GM12864 (cell line): ENCODE results near the gene KRTAP10-1.
A peak's percentile ranks its signal among the peaks of the same experiment; 100 is the strongest.
"Not testable (repeated sequence)": the region's sequence is repeated elsewhere in the genome, so short reads cannot be mapped to it uniquely, and the experiment has no call there.

ENCODE experiments used
- DNase-seq: peaks from one replicate; pipeline ENCODE4 v3.0.0-alpha.2; 2011; ENCODE audit warnings: low read depth
- H3K4me3 ChIP-seq: 2 replicates; pipeline ENCODE4 v1.5.1; 2011; ENCODE audit warnings: mild to moderate bottlenecking, low read depth, low read length, control low read depth
- CTCF ChIP-seq: IDR thresholded peaks from 2 replicates; pipeline ENCODE4 v1.5.1; 2011; ENCODE audit warnings: low read depth, mild to moderate bottlenecking, moderate library complexity, low read length, control low read depth, inconsistent platforms; ENCODE audit errors: missing control alignments

The KRTAP10-1 gene

GRCh38 chr21:44558695-44559094, 18.7 kb upstream of the KRTAP10-1 start, which contains the start of gene KRTAP10-3:
KRTAP10-3 (minus strand) TSS chr21:44558795; CDS start chr21:44558715, 80 bp downstream.
- DNase-seq: no peak
- H3K4me3 ChIP-seq: no peak within 1 kb of the TSS
- no peak for TF ChIP-seq CTCF

- DNase-seq, H3K4me3 ChIP-seq: not testable (repeated sequence)
These were observed 18.3 kb upstream of the KRTAP10-1 start for GRCh38 chr21:44558329-44558675.

GRCh38 chr21:44557491-44558328, 17.7 kb upstream of the KRTAP10-1 start:
- no peak for TF ChIP-seq CTCF

GRCh38 chr21:44556879-44557278, 16.9 kb upstream of the KRTAP10-1 start:
- peak; percentile 2 for DNase-seq
- H3K4me3 ChIP-seq: no peak overlapping the region
- TF ChIP-seq CTCF: no peak

More at GRCh38 chr21:44557491-44558328, 17.7 kb upstream of the KRTAP10-1 start:
- no peak for DNase-seq
- H3K4me3 ChIP-seq: no peak overlapping the region

- DNase-seq: no peak
- no peak for TF ChIP-seq CTCF
- H3K4me3 ChIP-seq: no peak overlapping the region
These were observed 15.3 kb upstream of the KRTAP10-1 start for GRCh38 chr21:44555200-44555875.

GRCh38 chr21:44552681-44553080, 12.7 kb upstream of the KRTAP10-1 start:
- H3K4me3 ChIP-seq: no peak overlapping the region
- no peak for DNase-seq
- no peak for TF ChIP-seq CTCF

GRCh38 chr21:44552136-44552535, 12.1 kb upstream of the KRTAP10-1 start:
- no peak for TF ChIP-seq CTCF
- no peak overlapping the region for H3K4me3 ChIP-seq
- no peak for DNase-seq
